NB4 (cell line): ENCODE measurements around the gene AP3S2.

Source experiments
- DNase-seq: peaks from one replicate; pipeline ENCODE4 v3.0.0; 2010; ENCODE audit warnings: low read depth
- H3K4me3 ChIP-seq: one replicate; pipeline ENCODE4 v1.5.1; 2011; ENCODE audit warnings: mild to moderate bottlenecking, low read depth, low read length, moderate library complexity
- MYC ChIP-seq: IDR thresholded peaks from 2 replicates; pipeline ENCODE4 v1.6.1; 2011; ENCODE audit warnings: low read depth, low read length
- POLR2A ChIP-seq: IDR thresholded peaks from 2 replicates; pipeline ENCODE4 v1.6.1; 2011; ENCODE audit warnings: mild to moderate bottlenecking; ENCODE audit not compliant: insufficient read length; ENCODE audit errors: extremely low read depth
- TF ChIP-seq, protein P1 (sequence below): IDR thresholded peaks from one replicate; pipeline ENCODE4 v1.5.1; 2012; ENCODE audit warnings: low read depth, low read length
- TF ChIP-seq, protein P2 (sequence below): IDR thresholded peaks from 2 replicates; pipeline ENCODE4 v1.6.1; 2011; ENCODE audit warnings: low read depth, low read length

Gene AP3S2

DNA sequence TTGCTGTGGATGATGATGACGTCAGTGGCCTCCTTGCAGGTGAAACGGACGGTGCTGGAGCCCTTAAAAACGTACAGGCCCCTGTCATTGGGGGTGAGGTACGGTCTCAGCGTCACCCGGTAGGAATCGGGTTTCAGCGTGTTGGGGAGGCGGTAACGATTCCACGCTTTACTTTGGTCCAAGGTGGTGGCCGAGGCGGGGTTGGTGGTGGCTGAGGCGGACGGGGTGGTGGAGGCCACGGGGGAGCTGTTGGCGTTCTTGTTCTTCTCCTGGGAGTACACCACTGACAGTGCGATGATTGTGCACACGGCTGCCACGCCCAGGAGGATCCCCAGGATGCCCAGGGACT is 87.6 kb downstream of the AP3S2 start:
- TF ChIP-seq, protein P1, sequence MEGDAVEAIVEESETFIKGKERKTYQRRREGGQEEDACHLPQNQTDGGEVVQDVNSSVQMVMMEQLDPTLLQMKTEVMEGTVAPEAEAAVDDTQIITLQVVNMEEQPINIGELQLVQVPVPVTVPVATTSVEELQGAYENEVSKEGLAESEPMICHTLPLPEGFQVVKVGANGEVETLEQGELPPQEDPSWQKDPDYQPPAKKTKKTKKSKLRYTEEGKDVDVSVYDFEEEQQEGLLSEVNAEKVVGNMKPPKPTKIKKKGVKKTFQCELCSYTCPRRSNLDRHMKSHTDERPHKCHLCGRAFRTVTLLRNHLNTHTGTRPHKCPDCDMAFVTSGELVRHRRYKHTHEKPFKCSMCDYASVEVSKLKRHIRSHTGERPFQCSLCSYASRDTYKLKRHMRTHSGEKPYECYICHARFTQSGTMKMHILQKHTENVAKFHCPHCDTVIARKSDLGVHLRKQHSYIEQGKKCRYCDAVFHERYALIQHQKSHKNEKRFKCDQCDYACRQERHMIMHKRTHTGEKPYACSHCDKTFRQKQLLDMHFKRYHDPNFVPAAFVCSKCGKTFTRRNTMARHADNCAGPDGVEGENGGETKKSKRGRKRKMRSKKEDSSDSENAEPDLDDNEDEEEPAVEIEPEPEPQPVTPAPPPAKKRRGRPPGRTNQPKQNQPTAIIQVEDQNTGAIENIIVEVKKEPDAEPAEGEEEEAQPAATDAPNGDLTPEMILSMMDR: no peak
- TF ChIP-seq MYC: no peak
- TF ChIP-seq, protein P2, sequence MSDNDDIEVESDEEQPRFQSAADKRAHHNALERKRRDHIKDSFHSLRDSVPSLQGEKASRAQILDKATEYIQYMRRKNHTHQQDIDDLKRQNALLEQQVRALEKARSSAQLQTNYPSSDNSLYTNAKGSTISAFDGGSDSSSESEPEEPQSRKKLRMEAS: no peak
- no peak for TF ChIP-seq POLR2A
- DNase-seq: no peak
- H3K4me3 ChIP-seq: no peak overlapping the region

DNA sequence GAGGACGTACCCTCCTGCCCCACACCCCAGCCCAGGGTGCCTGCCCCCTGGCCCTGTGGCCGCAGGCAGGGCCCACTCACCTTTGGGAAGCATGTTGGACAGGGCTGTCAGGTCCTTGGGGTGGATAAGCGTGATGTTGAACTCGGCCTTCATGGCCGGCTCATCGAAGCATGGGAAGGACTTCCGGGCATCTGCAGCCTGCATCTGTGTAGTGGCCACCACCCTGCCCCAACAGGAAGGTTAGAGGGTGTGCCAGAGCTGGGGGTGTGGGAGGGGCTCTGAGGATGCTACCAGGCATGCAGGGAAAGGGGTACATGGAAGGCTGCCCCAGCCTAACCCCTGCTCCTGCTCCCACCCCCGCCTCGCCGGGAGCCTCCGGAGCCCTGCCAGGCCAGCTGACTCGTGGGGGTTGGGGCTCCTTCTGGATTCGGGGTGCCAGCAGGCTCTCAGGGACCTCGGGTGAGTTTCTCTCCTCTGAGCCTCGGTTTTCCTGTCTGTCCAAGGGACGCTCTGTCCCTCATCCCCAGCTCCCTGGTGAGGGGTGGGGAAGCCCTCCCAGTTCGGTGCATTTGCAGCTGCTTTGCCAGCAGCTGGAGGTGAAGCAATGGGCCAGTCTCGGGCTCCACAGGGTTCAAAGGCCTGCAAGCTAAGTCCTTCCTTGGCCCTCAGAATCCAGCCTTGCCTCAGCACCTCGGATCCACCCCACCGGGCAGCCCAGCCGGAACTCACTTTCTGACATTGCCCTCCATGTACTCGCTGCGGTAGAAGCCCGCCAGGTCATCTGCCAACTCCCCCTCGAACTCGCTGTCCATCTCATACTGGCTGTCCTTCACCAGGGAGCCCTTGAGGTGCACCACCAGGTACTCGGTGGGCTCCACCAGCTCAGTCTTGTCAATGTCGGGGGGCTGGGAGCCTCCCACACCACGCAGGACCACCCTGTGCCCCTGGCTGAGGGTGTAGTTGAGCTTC is 88.3 kb downstream of the AP3S2 start:
- no peak overlapping the region for H3K4me3 ChIP-seq
- DNase-seq: no peak
- TF ChIP-seq, protein P2: no peak
- TF ChIP-seq, protein P1: no peak
- peak; percentile 22 for TF ChIP-seq POLR2A

DNA sequence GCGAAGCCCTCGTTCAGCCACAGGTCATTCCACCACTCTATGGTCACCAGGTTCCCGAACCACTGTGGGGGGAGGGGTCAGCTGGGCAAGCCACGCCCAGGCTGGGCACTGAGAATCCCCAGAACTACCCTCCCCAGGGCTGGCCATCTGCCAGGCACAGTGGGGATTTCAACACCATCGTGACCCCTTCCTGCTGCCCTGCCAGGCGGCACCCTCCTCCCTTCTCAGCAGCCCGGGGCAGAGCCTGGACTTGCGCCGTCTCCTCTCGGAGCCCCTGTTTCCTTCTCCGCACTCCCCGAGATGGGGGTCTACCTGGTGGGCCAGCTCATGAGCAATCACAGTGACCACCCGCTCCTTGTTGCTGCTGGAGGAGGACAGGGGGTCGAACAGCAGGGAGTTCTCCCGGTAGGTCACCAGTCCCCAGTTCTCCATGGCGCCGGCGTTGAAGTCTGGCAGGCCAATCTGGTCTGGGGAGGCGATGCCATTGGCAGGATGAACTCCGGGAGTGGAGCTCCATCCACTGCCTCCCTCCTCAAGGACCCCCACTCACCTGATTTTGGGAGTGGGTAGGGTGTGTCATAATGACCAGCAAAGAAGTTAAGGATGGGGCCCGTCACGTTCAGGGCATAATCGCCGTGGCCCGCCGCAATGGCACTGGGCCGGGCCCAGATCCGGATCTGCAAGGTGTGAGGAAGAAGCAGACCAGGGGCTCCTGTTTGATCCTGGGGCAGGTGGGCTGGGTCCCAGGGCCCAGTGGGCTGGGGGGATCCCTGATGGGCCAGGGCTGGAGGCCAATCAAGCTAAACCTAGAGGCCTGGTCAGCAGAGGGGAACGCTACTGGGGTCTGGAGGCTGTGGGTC is 89.6 kb downstream of the AP3S2 start:
- TF ChIP-seq, protein P1: no peak
- TF ChIP-seq POLR2A: peak; percentile 23
- H3K4me3 ChIP-seq: no peak overlapping the region
- DNase-seq: no peak

DNA sequence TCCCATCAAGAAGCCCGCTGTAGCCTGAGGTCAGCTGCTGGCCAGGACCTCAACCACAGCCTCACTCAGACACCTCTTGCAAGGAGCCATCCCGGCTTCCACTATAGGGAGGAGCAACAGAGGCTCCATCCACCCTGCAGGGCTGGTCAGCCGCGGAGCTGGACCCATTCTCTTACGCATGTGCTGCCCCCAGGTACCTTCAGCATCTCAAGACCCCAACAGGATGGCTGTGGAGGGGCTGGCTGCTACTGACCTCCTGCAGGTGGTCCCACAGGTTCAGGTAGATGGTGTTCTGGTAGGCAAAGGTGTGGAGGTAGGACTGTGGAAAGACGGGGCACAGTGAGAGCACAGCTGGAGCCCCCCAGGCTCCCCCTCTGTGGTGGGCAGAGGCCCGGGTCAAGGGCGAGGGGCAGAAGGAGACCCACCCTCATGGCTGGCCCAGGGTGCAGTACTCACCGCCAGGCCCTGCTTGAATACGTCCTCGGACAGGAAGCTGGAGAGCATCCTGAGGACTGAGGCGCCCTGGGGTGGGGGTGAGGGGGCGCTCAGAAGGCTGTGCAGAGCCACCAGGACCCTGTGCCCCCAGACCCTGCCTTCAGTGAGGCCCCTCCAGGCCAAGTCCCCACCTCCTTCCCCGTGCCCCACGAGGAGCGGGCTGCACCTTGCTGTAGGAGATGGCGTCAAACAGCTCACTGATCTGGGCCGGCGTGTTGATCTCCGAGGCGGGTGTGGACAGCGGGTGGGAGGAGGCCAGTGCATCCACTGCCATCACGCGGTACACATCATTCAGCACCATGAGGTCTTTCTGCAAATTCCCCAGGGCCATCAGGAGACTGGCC is 90.6 kb downstream of the AP3S2 start:
- DNase-seq: no peak
- H3K4me3 ChIP-seq: no peak overlapping the region
- TF ChIP-seq POLR2A (no peak), MYC (no peak)
- TF ChIP-seq, protein P2: no peak

DNA sequence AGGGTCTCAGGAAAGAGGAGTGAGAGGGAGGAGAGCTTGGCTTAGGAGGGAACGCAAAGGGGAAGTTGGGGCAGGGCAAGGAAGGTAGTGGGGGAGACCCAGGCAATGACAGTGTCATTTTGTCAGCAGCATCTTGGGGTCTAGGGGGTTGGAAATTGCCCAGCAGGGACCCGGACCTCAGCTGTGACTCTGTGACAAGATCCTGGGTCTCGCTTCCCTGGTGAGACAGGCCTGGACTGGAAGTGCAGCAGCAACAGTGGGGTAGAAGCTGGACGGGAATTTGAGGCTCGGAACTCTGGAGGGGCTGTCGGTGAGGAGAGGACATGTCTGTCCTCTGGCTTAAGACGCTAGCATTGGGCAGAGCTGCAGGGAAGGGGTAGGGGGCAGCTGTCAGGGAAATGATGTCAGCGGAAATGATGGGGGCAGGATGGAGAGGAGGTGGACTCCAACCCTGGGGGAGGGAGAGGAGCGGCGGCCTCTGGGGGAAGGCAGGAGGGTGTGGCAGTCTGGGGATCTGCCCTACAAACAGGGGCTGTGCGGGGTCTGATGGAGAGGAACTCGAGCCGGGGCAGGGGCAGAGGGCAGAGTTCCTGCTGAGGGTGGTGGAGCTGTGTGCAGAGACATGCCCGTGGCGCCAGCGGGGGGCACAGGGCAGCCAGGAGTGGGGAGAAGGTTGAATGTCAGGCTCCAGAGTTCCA is 91.4 kb downstream of the AP3S2 start:
- TF ChIP-seq POLR2A (no peak), MYC (no peak)
- TF ChIP-seq, protein P2: no peak
- TF ChIP-seq, protein P1: no peak
- no peak overlapping the region for H3K4me3 ChIP-seq
- no peak for DNase-seq
